ENCODE results near the gene TMEM178B. TPM values are rescaled to one million over a fixed set of nuclear protein-coding genes. Genes with fewer than 3 reads are reported as not detected.

TMEM178B gene
- total RNA-seq, 3 donors from 2014 or later (not counting 1 experiment from before 2014, with no cell fraction given): not detected

- no peaks in the 10 kb centered on the region for H3K4me1 ChIP-seq (ENCODE audit: control insufficient read depth, insufficient read depth, low read length)
- no peaks in the 10 kb centered on the region for H3K36me3 ChIP-seq (ENCODE audit: control insufficient read depth, insufficient read depth, low read length)
- WGBS (ENCODE audit: insufficient coverage): 91% methylated on average over 1 of the region's 1 CpG
- Mint-ChIP-seq H3K36me3 (no peaks in the 10 kb centered on the region), H3K27me3 (ENCODE audit: low read depth in 2 of 2) (peaks cover 9 to 12% of the 10 kb centered on the region in 2 donors), H3K4me1 (no peaks in the 10 kb centered on the region), H3K4me3 (no peak overlapping the region), H3K9me3 (no peaks in the 10 kb centered on the region), H3K27ac (no peak overlapping the region)
- TF ChIP-seq CTCF (IDR thresholded peaks at IDR 0.05): no peak
- DNase-seq: no peak
- H3K27ac ChIP-seq (ENCODE audit: low read length): no peak overlapping the region
- no peak for ATAC-seq
- H3K27me3 ChIP-seq (ENCODE audit: control insufficient read depth, insufficient read depth, low read length): no peaks in the 10 kb centered on the region
- H3K4me3 ChIP-seq (ENCODE audit: low read length): no peak overlapping the region
- intact Hi-C loops (cut with micrococcal nuclease): no loop called here
- no peaks in the 10 kb centered on the region for H3K9me3 ChIP-seq (ENCODE audit: control insufficient read depth, insufficient read depth, low read length)
Measured at GRCh38 chr7:141484907-141485306, 411.0 kb downstream of the TMEM178B start.

GRCh38 chr7:141486959-141487358 lies 413.1 kb downstream of the TMEM178B start:
- H3K27me3 Mint-ChIP-seq (ENCODE audit: low read depth in 2 of 2): peaks cover 0 to 7% of the 10 kb centered on the region in 2 donors
- no peaks in the 10 kb centered on the region for H3K36me3 Mint-ChIP-seq
- H3K36me3 ChIP-seq (ENCODE audit: control insufficient read depth, insufficient read depth, low read length): no peaks in the 10 kb centered on the region
- H3K4me3 Mint-ChIP-seq: no peak overlapping the region
- H3K4me3 ChIP-seq (ENCODE audit: low read length): no peak overlapping the region
- no peaks in the 10 kb centered on the region for H3K4me1 ChIP-seq (ENCODE audit: control insufficient read depth, insufficient read depth, low read length)
- no peak overlapping the region for H3K27ac ChIP-seq (ENCODE audit: low read length)
- no peak overlapping the region for H3K27ac Mint-ChIP-seq
- H3K4me1 Mint-ChIP-seq: no peaks in the 10 kb centered on the region
- 92% methylated on average over 3 of the region's 3 CpGs for WGBS (ENCODE audit: insufficient coverage)
- H3K9me3 Mint-ChIP-seq: no peaks in the 10 kb centered on the region
- no peak for ATAC-seq
- intact Hi-C loops (cut with micrococcal nuclease): no loop called here
- H3K27me3 ChIP-seq (ENCODE audit: control insufficient read depth, insufficient read depth, low read length): no peaks in the 10 kb centered on the region
- no peaks in the 10 kb centered on the region for H3K9me3 ChIP-seq (ENCODE audit: control insufficient read depth, insufficient read depth, low read length)
- TF ChIP-seq CTCF (IDR thresholded peaks at IDR 0.05): no peak
- no peak for DNase-seq

GRCh38 chr7:141490474-141490873 lies 416.6 kb downstream of the TMEM178B start:
- no peaks in the 10 kb centered on the region for H3K36me3 ChIP-seq (ENCODE audit: control insufficient read depth, insufficient read depth, low read length)
- H3K27ac ChIP-seq (ENCODE audit: low read length): no peak overlapping the region
- 86% methylated on average over 2 of the region's 2 CpGs for WGBS (ENCODE audit: insufficient coverage)
- intact Hi-C loops (cut with micrococcal nuclease): no loop called here
- H3K4me3 ChIP-seq (ENCODE audit: low read length): no peak overlapping the region
- no peaks in the 10 kb centered on the region for H3K9me3 ChIP-seq (ENCODE audit: control insufficient read depth, insufficient read depth, low read length)
- ATAC-seq (no peak), DNase-seq (no peak)
- peaks cover 11 to 15% of the 10 kb centered on the region in 2 donors for H3K27me3 Mint-ChIP-seq (ENCODE audit: low read depth in 2 of 2)
- no peak overlapping the region for H3K4me3 Mint-ChIP-seq
- H3K36me3 Mint-ChIP-seq: no peaks in the 10 kb centered on the region
- no peaks in the 10 kb centered on the region for H3K4me1 ChIP-seq (ENCODE audit: control insufficient read depth, insufficient read depth, low read length)
- no peaks in the 10 kb centered on the region for H3K27me3 ChIP-seq (ENCODE audit: control insufficient read depth, insufficient read depth, low read length)
- H3K9me3 Mint-ChIP-seq: no peaks in the 10 kb centered on the region
- no peak overlapping the region for H3K27ac Mint-ChIP-seq
- TF ChIP-seq CTCF (IDR thresholded peaks at IDR 0.05): no peak
- H3K4me1 Mint-ChIP-seq: no peaks in the 10 kb centered on the region

GRCh38 chr7:141495057-141495456 lies 421.2 kb downstream of the TMEM178B start:
- H3K27ac Mint-ChIP-seq: no peak overlapping the region
- Histone ChIP-seq H3K4me3 (ENCODE audit: low read length) (no peak overlapping the region), H3K9me3 (ENCODE audit: control insufficient read depth, insufficient read depth, low read length) (no peaks in the 10 kb centered on the region), H3K27me3 (ENCODE audit: control insufficient read depth, insufficient read depth, low read length) (no peaks in the 10 kb centered on the region), H3K4me1 (ENCODE audit: control insufficient read depth, insufficient read depth, low read length) (no peaks in the 10 kb centered on the region), H3K27ac (ENCODE audit: low read length) (no peak overlapping the region), H3K36me3 (ENCODE audit: control insufficient read depth, insufficient read depth, low read length) (no peaks in the 10 kb centered on the region)
- ATAC-seq: no peak
- intact Hi-C loops (cut with micrococcal nuclease): no loop called here
- no peaks in the 10 kb centered on the region for H3K36me3 Mint-ChIP-seq
- TF ChIP-seq CTCF (IDR thresholded peaks at IDR 0.05): no peak
- no peak for DNase-seq
- H3K4me1 Mint-ChIP-seq: no peaks in the 10 kb centered on the region
- peaks cover 16 to 45% of the 10 kb centered on the region in 2 donors for H3K27me3 Mint-ChIP-seq (ENCODE audit: low read depth in 2 of 2)
- H3K9me3 Mint-ChIP-seq: no peaks in the 10 kb centered on the region
- H3K4me3 Mint-ChIP-seq: no peak overlapping the region
- WGBS (ENCODE audit: insufficient coverage): 100% methylated on average over 1 of the region's 1 CpG

Data from natural killer cell (primary cell).